SK-N-SH (cell line): ENCODE results near the gene ARHGEF17. TPM values are rescaled to one million over a fixed set of nuclear protein-coding genes. Genes with fewer than 3 reads are reported as not detected.

ENCODE experiments used
- CTCF ChIA-PET: fragments of 300-600, 350-600 bp; formaldehyde crosslinking; extraction: SDS; loops from one replicate; lab custom pipeline; 2021; lab: Yijun Ruan, JAX
- POLR2A ChIA-PET: fragments of 350-600 bp; sonication (Branson Sonifier 250); formaldehyde crosslinking; extraction: SDS; loops from one replicate; lab custom pipeline; 2020; ENCODE audit warnings: antibody characterized with exemption, inconsistent platforms; lab: Yijun Ruan, JAX
- DNase-seq: peaks from one replicate; pipeline ENCODE4 v3.0.0; 2012
- H2AFZ ChIP-seq: fragments of 200-600 bp; sonication (generic); 2 replicates; pipeline ENCODE4 v1.8.1; 2016; ENCODE audit warnings: antibody characterized with exemption, mild to moderate bottlenecking, low read depth
- H3F3A ChIP-seq: fragments of 200-600 bp; sonication (generic); replicated peaks from 2 replicates; pipeline ENCODE3; 2016; ENCODE audit warnings: antibody characterized with exemption, mild to moderate bottlenecking; ENCODE audit not compliant: insufficient read depth
- H3K27ac ChIP-seq, 2 experiments: fragments of 200-500 bp in 1 of 2; fragments of 200-600 bp in 1 of 2; sonication (Bioruptor generic) in 1 of 2; sonication (generic), shearing (Covaris generic) in 1 of 2; 2 replicates each; pipeline versions ENCODE4 v1.5.1 to v1.6.1; 2014 to 2016; ENCODE audit warnings: low read depth in 2 of 2, inconsistent platforms in 1 of 2, low read length in 1 of 2, mild to moderate bottlenecking in 1 of 2, mixed read lengths in 1 of 2
- H3K27me3 ChIP-seq: fragments of 200-600 bp; sonication (generic), shearing (Covaris generic); 2 replicates; pipeline ENCODE4 v1.6.1; 2016; ENCODE audit warnings: mixed run types; ENCODE audit not compliant: insufficient read depth
- H3K36me3 ChIP-seq, 2 experiments: fragments of 200-500 bp in 1 of 2; fragments of 200-600 bp in 1 of 2; sonication (Bioruptor generic) in 1 of 2; sonication (generic) in 1 of 2; replicated peaks in 1 of 2; 2 replicates each; pipeline versions ENCODE3 to v1.5.1; 2014 to 2016; ENCODE audit warnings: low read length in 1 of 2, mild to moderate bottlenecking in 1 of 2; ENCODE audit not compliant: insufficient read depth in 2 of 2, control insufficient read depth in 1 of 2
- H3K4me1 ChIP-seq, 2 experiments: fragments of 200-500 bp in 1 of 2; fragments of 200-600 bp in 1 of 2; sonication (Bioruptor generic) in 1 of 2; sonication (generic), shearing (Covaris generic) in 1 of 2; 2 replicates each; pipeline versions ENCODE4 v1.5.1 to v1.6.1; 2014 to 2016; ENCODE audit warnings: low read depth in 1 of 2, low read length in 1 of 2, mixed run types in 1 of 2; ENCODE audit not compliant: insufficient read depth in 2 of 2, control insufficient read depth in 1 of 2
- H3K4me2 ChIP-seq: fragments of 200-600 bp; sonication (generic), shearing (Covaris generic); 2 replicates; pipeline ENCODE4 v1.6.1; 2017; ENCODE audit warnings: mixed run types
- H3K4me3 ChIP-seq, 2 experiments: fragments of 200-500 bp in 1 of 2; fragments of 200-600 bp in 1 of 2; sonication (Bioruptor generic) in 1 of 2; sonication (generic), shearing (Covaris generic) in 1 of 2; 2 replicates each; pipeline versions ENCODE4 v1.5.1 to v1.8.1; 2014 to 2016; ENCODE audit warnings: low read depth in 2 of 2, inconsistent platforms in 1 of 2, low read length in 1 of 2, mild to moderate bottlenecking in 1 of 2, mixed read lengths in 1 of 2, moderate library complexity in 1 of 2
- H3K79me2 ChIP-seq: fragments of 200-600 bp; sonication (generic); 2 replicates; pipeline ENCODE4 v1.8.1; 2017; ENCODE audit warnings: mild to moderate bottlenecking; ENCODE audit not compliant: insufficient read depth
- H3K9ac ChIP-seq: fragments of 200-600 bp; sonication (generic); 2 replicates; pipeline ENCODE4 v1.6.1; 2017; ENCODE audit warnings: mixed run types
- H3K9me2 ChIP-seq: fragments of 200-600 bp; sonication (generic); 2 replicates; pipeline ENCODE4 v1.6.1; 2017; ENCODE audit warnings: mixed run types
- H3K9me3 ChIP-seq: fragments of 200-600 bp; sonication (generic); 2 replicates; pipeline ENCODE4 v1.6.1; 2017; ENCODE audit warnings: mixed run types, mild to moderate bottlenecking, moderate library complexity
- H4K20me1 ChIP-seq: fragments of 200-600 bp; sonication (generic); 2 replicates; pipeline ENCODE4 v1.6.1; 2017; ENCODE audit warnings: mild to moderate bottlenecking, mixed run types; ENCODE audit not compliant: insufficient read depth
- CTCF ChIP-seq: fragments of 200-600 bp; sonication (generic); IDR thresholded peaks from 2 replicates; pipeline ENCODE4 v1.6.1; 2017; ENCODE audit warnings: antibody characterized with exemption, mild to moderate bottlenecking, moderate library complexity
- EP300 ChIP-seq, 2 experiments: IDR thresholded peaks; 2 replicates each; pipeline versions ENCODE4 v1.4.0 to v1.6.1; 2012; ENCODE audit warnings: borderline replicate concordance in 1 of 2, low read depth in 1 of 2, low read length in 1 of 2
- EZH2phosphoT487 ChIP-seq: fragments of 200-600 bp; sonication (generic); IDR thresholded peaks from 2 replicates; pipeline ENCODE4 v1.6.1; 2017; ENCODE audit warnings: low read depth, mixed run types, mild to moderate bottlenecking, antibody characterized with exemption, moderate library complexity, borderline replicate concordance
- FOXJ3 ChIP-seq: sonication (generic); formaldehyde crosslinking; IDR thresholded peaks from 2 replicates; pipeline ENCODE4 v1.5.1; 2020; ENCODE audit warnings: mild to moderate bottlenecking, missing genetic modification reagents
- FOXM1 ChIP-seq: IDR thresholded peaks from 2 replicates; pipeline ENCODE4 v1.4.0; 2012; ENCODE audit warnings: low read depth, mild to moderate bottlenecking
- GABPA ChIP-seq: IDR thresholded peaks from 2 replicates; pipeline ENCODE4 v1.4.0; 2012; ENCODE audit warnings: low read depth, mild to moderate bottlenecking
- JUND ChIP-seq: IDR thresholded peaks from 2 replicates; pipeline ENCODE4 v1.4.0; 2012
- MXI1 ChIP-seq: IDR thresholded peaks from 2 replicates; pipeline ENCODE4 v1.6.1; 2012; ENCODE audit warnings: mild to moderate bottlenecking, low read depth, low read length, improper control_type of control experiment
- NRF1 ChIP-seq: IDR thresholded peaks from 2 replicates; pipeline ENCODE4 v1.6.1; 2012; ENCODE audit warnings: low read depth, mild to moderate bottlenecking, low read length
- SMC3 ChIP-seq: IDR thresholded peaks from 2 replicates; pipeline ENCODE4 v1.6.1; 2012; ENCODE audit warnings: low read depth, low read length, improper control_type of control experiment
- TEAD4 ChIP-seq: IDR thresholded peaks from 2 replicates; pipeline ENCODE4 v1.4.0; 2012; ENCODE audit warnings: mild to moderate bottlenecking, borderline replicate concordance; ENCODE audit not compliant: insufficient read depth
- USF1 ChIP-seq: IDR thresholded peaks from 2 replicates; pipeline ENCODE4 v1.4.0; 2012; ENCODE audit warnings: low read depth, borderline replicate concordance
- YY1 ChIP-seq: IDR thresholded peaks from 2 replicates; pipeline ENCODE4 v1.4.0; 2012; ENCODE audit warnings: low read depth, mild to moderate bottlenecking
- ZBTB33 ChIP-seq: IDR thresholded peaks from 2 replicates; pipeline ENCODE4 v1.4.0; 2012; ENCODE audit warnings: low read depth, borderline replicate concordance
- WGBS: methylation state at CpG from one replicate; pipeline ENCODE4 v1.1.6; 2017; ENCODE audit warnings: low lambda C conversion rate; 5-methylcytosine and 5-hydroxymethylcytosine counted together
- polyA plus RNA-seq, 3 experiments: library from polyadenylated mRNA; depleted of rRNA; stranded (reverse); fragments of >200 nt; gene quantifications; 2 replicates each; pipeline ENCODE4 v1.2.3, GENCODE V29; 2012

Gene ARHGEF17
- polyA plus RNA-seq, 1 of the 3 experiments (the other 2 are of a cell fraction) = 45.9 TPM

GRCh38 chr11:73275381-73275750, 32.7 kb upstream of the ARHGEF17 start:
- no peak for DNase-seq
- no peak overlapping the region for H3K4me2 ChIP-seq
- TF ChIP-seq CTCF (no peak), NRF1 (no peak), SMC3 (no peak), EP300 (IDR thresholded peaks at IDR 0.05; ENCODE audit: borderline replicate concordance in 1 of 2, low read depth in 1 of 2, low read length in 1 of 2) (no peak), EZH2phosphoT487 (no peak), TEAD4 (no peak), USF1 (no peak), MXI1 (no peak), YY1 (no peak), FOXJ3 (CRISPR knock-in tag) (no peak), JUND (no peak), FOXM1 (no peak), ZBTB33 (no peak), GABPA (no peak)
- no peak overlapping the region for H3K9ac ChIP-seq
- H3K36me3 ChIP-seq = no peaks in the 10 kb centered on the region
- 93% methylated on average over 4 of the region's 4 CpGs for WGBS
- H3K9me2 ChIP-seq = no peaks in the 10 kb centered on the region
- H3K4me3 ChIP-seq = no peak overlapping the region
- H3F3A ChIP-seq = no peaks in the 10 kb centered on the region
- H4K20me1 ChIP-seq = no peaks in the 10 kb centered on the region
- ChIA-PET CTCF (interaction anchor here (1.0 to 15.0 kb wide), 4 partner anchors 11 to 34 kb away, joined by 3 to 179 read pairs (median 68); no protein-coding TSS in a partner anchor), POLR2A (no interaction called here)
- H3K79me2 ChIP-seq = no peaks in the 10 kb centered on the region
- H3K4me1 ChIP-seq = peaks cover 3 to 44% of the 10 kb centered on the region in 2 experiments; a peak in 2 of 4 replicates
- H2AFZ ChIP-seq = no peak overlapping the region
- H3K9me3 ChIP-seq = no peaks in the 10 kb centered on the region
- H3K27ac ChIP-seq = peak overlapping the region in 1 of 2 experiments; percentile 34; a peak in 1 of 4 replicates
- no peaks in the 10 kb centered on the region for H3K27me3 ChIP-seq
